H1 (cell line): ENCODE results near the gene CRYBA4. TPM values are rescaled to one million over a fixed set of nuclear protein-coding genes. Genes with fewer than 3 reads are reported as not detected.
A peak's percentile ranks its signal among the peaks of the same experiment; 100 is the strongest.

Experiments
- CTCF ChIA-PET: fragments of 300-600 bp; sonication (Branson Sonifier 250); formaldehyde crosslinking; loops from one replicate; lab custom pipeline; 2021; ENCODE audit not compliant: partially characterized antibody; lab: Charles Lee
- POLR2A ChIA-PET: fragments of 300-600 bp; sonication (Branson Sonifier 250); formaldehyde crosslinking; loops from one replicate; lab custom pipeline; 2021; ENCODE audit warnings: inconsistent platforms; ENCODE audit not compliant: partially characterized antibody; lab: Charles Lee
- DNase-seq, 2 experiments: peaks; one replicate each; pipeline versions ENCODE4 v3.0.0 to v3.0.0-alpha.2; 2010 to 2022; ENCODE audit warnings: low spot score in 2 of 2, low read depth in 1 of 2, mixed read lengths in 1 of 2
- FAIRE-seq: peaks from 2 replicates; lab custom pipeline; 2011; peaks lifted over from hg19 to GRCh38; lab: Jason Lieb, UNC
- H2AFZ ChIP-seq: 2 replicates; pipeline ENCODE4 v1.8.1; 2012; ENCODE audit warnings: low read length, inconsistent platforms
- H2AK5ac ChIP-seq: 2 replicates; pipeline ENCODE4 v1.6.1; 2013; ENCODE audit warnings: low read depth, low read length
- H2BK120ac ChIP-seq: replicated peaks from 2 replicates; pipeline ENCODE3; 2013; ENCODE audit warnings: low read depth, low read length, inconsistent platforms
- H2BK12ac ChIP-seq: 2 replicates; pipeline ENCODE4 v1.6.1; 2013; ENCODE audit warnings: low read depth, low read length
- H2BK15ac ChIP-seq: 2 replicates; pipeline ENCODE4 v1.6.1; 2013; ENCODE audit warnings: low read length
- H2BK20ac ChIP-seq: 2 replicates; pipeline ENCODE4 v1.6.1; 2013; ENCODE audit warnings: low read length
- H2BK5ac ChIP-seq: 2 replicates; pipeline ENCODE4 v1.6.1; 2013; ENCODE audit warnings: low read depth, low read length
- H3K14ac ChIP-seq: 2 replicates; pipeline ENCODE4 v1.6.1; 2013; ENCODE audit warnings: inconsistent platforms; ENCODE audit not compliant: insufficient read length
- H3K18ac ChIP-seq: 2 replicates; pipeline ENCODE4 v1.6.1; 2013; ENCODE audit warnings: low read length; ENCODE audit errors: extremely low read depth
- H3K23ac ChIP-seq: 2 replicates; pipeline ENCODE4 v1.6.1; 2013; ENCODE audit warnings: inconsistent platforms; ENCODE audit not compliant: insufficient read length
- H3K23me2 ChIP-seq: 2 replicates; pipeline ENCODE4 v1.6.1; 2013; ENCODE audit warnings: low read depth, low read length
- H3K27ac ChIP-seq: 2 replicates; pipeline ENCODE4 v1.6.1; 2011; ENCODE audit warnings: low read depth, low read length, inconsistent platforms
- H3K27me3 ChIP-seq, 4 experiments: replicated peaks in 1 of 4; 1 replicate in 1 of 4; 2 replicates in 3 of 4; pipeline versions ENCODE4 v1.6.1 to v1.8.1; 2011 to 2013; ENCODE audit warnings: low read length in 3 of 4, mild to moderate bottlenecking in 3 of 4, inconsistent platforms in 2 of 4, mixed read lengths in 2 of 4, moderate library complexity in 1 of 4; ENCODE audit not compliant: control insufficient read depth in 3 of 4, insufficient read depth in 3 of 4; ENCODE audit errors: extremely low read depth in 1 of 4
- H3K36me3 ChIP-seq, 4 experiments: 2 replicates each; pipeline versions ENCODE4 v1.6.1 to v1.8.1; 2011 to 2013; ENCODE audit warnings: mild to moderate bottlenecking in 4 of 4, low read length in 3 of 4, moderate library complexity in 2 of 4, control low read depth in 1 of 4, inconsistent platforms in 1 of 4; ENCODE audit not compliant: insufficient read depth in 4 of 4, control insufficient read depth in 2 of 4
- H3K4ac ChIP-seq: replicated peaks from 2 replicates; pipeline ENCODE3; 2013; ENCODE audit warnings: low read length, low read depth, mixed read lengths, inconsistent platforms; ENCODE audit not compliant: insufficient read length
- H3K4me1 ChIP-seq, 4 experiments: replicated peaks in 1 of 4; 1 replicate in 1 of 4; 2 replicates in 3 of 4; pipeline versions ENCODE4 v1.6.1 to v1.8.1; 2011 to 2013; ENCODE audit warnings: low read length in 3 of 4, inconsistent platforms in 2 of 4, mixed read lengths in 1 of 4; ENCODE audit not compliant: insufficient read depth in 4 of 4, control insufficient read depth in 3 of 4
- H3K4me2 ChIP-seq, 2 experiments: 2 replicates each; pipeline versions ENCODE4 v1.6.1 to v1.8.1; 2011 to 2013; ENCODE audit warnings: low read depth in 2 of 2, low read length in 2 of 2, control low read depth in 1 of 2, inconsistent platforms in 1 of 2, mild to moderate bottlenecking in 1 of 2; ENCODE audit not compliant: insufficient read depth in 1 of 2
- H3K4me3 ChIP-seq, 4 experiments: fragments of 200-600, 300-600 bp in 1 of 4; sonication (generic), shearing (Covaris generic), sonication (Bioruptor Twin) in 1 of 4; 2 replicates each; pipeline versions ENCODE4 v1.5.1 to v1.8.1; 2011 to 2016; ENCODE audit warnings: low read length in 4 of 4, low read depth in 3 of 4, control low read depth in 2 of 4, inconsistent platforms in 2 of 4, mild to moderate bottlenecking in 2 of 4, mixed read lengths in 1 of 4, moderate library complexity in 1 of 4; ENCODE audit not compliant: insufficient read depth in 2 of 4; ENCODE audit errors: extremely low read depth in 1 of 4
- H3K56ac ChIP-seq: replicated peaks from 2 replicates; pipeline ENCODE3; 2013; ENCODE audit warnings: low read depth, mild to moderate bottlenecking, mixed read lengths, low read length, inconsistent platforms; ENCODE audit not compliant: insufficient read length
- H3K79me1 ChIP-seq: 2 replicates; pipeline ENCODE4 v1.6.1; 2013; ENCODE audit warnings: low read depth, low read length, control low read depth
- H3K79me2 ChIP-seq, 2 experiments: 2 replicates each; pipeline versions ENCODE4 v1.6.1 to v1.8.1; 2012 to 2013; ENCODE audit warnings: low read length in 2 of 2, mild to moderate bottlenecking in 2 of 2, inconsistent platforms in 1 of 2; ENCODE audit not compliant: insufficient read depth in 2 of 2, control insufficient read depth in 1 of 2
- H3K9ac ChIP-seq, 4 experiments: replicated peaks in 1 of 4; 1 replicate in 1 of 4; 2 replicates in 3 of 4; pipeline versions ENCODE4 v1.6.1 to v1.8.1; 2011 to 2013; ENCODE audit warnings: low read depth in 3 of 4, low read length in 3 of 4, control low read depth in 2 of 4, mild to moderate bottlenecking in 2 of 4, moderate library complexity in 2 of 4, inconsistent platforms in 1 of 4; ENCODE audit errors: extremely low read depth in 1 of 4
- H3K9me3 ChIP-seq, 2 experiments: 2 replicates each; pipeline versions ENCODE4 v1.6.1 to v1.8.1; 2012 to 2013; ENCODE audit warnings: mild to moderate bottlenecking in 2 of 2, moderate library complexity in 2 of 2, control low read depth in 1 of 2, inconsistent platforms in 1 of 2, low read depth in 1 of 2, low read length in 1 of 2, mixed read lengths in 1 of 2; ENCODE audit not compliant: insufficient read depth in 2 of 2
- H4K20me1 ChIP-seq, 2 experiments: replicated peaks in 1 of 2; 2 replicates each; pipeline versions ENCODE3 to v1.8.1; 2011 to 2013; ENCODE audit warnings: inconsistent platforms in 2 of 2, low read length in 2 of 2, mild to moderate bottlenecking in 1 of 2; ENCODE audit not compliant: insufficient read depth in 2 of 2, control insufficient read depth in 1 of 2
- H4K5ac ChIP-seq: 2 replicates; pipeline ENCODE4 v1.6.1; 2013; ENCODE audit warnings: low read length, low read depth, mixed read lengths, inconsistent platforms; ENCODE audit not compliant: insufficient read length
- H4K8ac ChIP-seq: 2 replicates; pipeline ENCODE4 v1.8.0; 2013; ENCODE audit warnings: mild to moderate bottlenecking, moderate library complexity, low read length, inconsistent platforms; ENCODE audit not compliant: insufficient read depth; ENCODE audit errors: extremely low read depth
- H4K91ac ChIP-seq: replicated peaks from 2 replicates; pipeline ENCODE3; 2013; ENCODE audit warnings: low read length, mixed read lengths, inconsistent platforms; ENCODE audit not compliant: insufficient read length
- CEBPB ChIP-seq: IDR thresholded peaks from 2 replicates; pipeline ENCODE4 v1.6.1; 2012; ENCODE audit warnings: low read depth, low read length
- E2F6 ChIP-seq: IDR thresholded peaks from 2 replicates; pipeline ENCODE4 v1.6.1; 2012; ENCODE audit warnings: inconsistent platforms
- EZH2 ChIP-seq: fragments of 200-600 bp; sonication (generic); IDR thresholded peaks from 2 replicates; pipeline ENCODE4 v1.7.1; 2012; ENCODE audit warnings: low read depth, mild to moderate bottlenecking, moderate library complexity, low read length, inconsistent platforms; ENCODE audit not compliant: severe bottlenecking
- HDAC2 ChIP-seq, 2 experiments: fragments of 300-600 bp in 1 of 2; sonication (generic) in 1 of 2; IDR thresholded peaks; 2 replicates each; pipeline ENCODE4 v1.6.1; 2011 to 2012; ENCODE audit warnings: low read depth in 2 of 2, low read length in 2 of 2, mild to moderate bottlenecking in 2 of 2, moderate library complexity in 2 of 2, borderline replicate concordance in 1 of 2, inconsistent platforms in 1 of 2
- KDM1A ChIP-seq: fragments of 200-600, 300-600 bp; sonication (generic); IDR thresholded peaks from 2 replicates; pipeline ENCODE4 v1.7.1; 2016; ENCODE audit warnings: mild to moderate bottlenecking, low read length, borderline replicate concordance
- MAX ChIP-seq: IDR thresholded peaks from 2 replicates; pipeline ENCODE4 v1.6.1; 2012; ENCODE audit warnings: inconsistent platforms
- SIRT6 ChIP-seq: IDR thresholded peaks from one replicate; pipeline ENCODE4 v1.7.1; 2012; ENCODE audit warnings: low read length, inconsistent platforms
- SP2 ChIP-seq: IDR thresholded peaks from 2 replicates; pipeline ENCODE4 v1.6.1; 2012; ENCODE audit warnings: mild to moderate bottlenecking, low read length, inconsistent platforms
- SRF ChIP-seq: IDR thresholded peaks from 2 replicates; pipeline ENCODE4 v1.6.1; 2011; ENCODE audit warnings: mild to moderate bottlenecking, low read depth, low read length, moderate library complexity
- TBP ChIP-seq: IDR thresholded peaks from 2 replicates; pipeline ENCODE4 v1.6.1; 2011; ENCODE audit warnings: low read depth, low read length, improper control_type of control experiment
- WGBS, 2 experiments: shearing (Covaris generic) in 1 of 2; methylation state at CpG; one replicate each; pipeline versions ENCODE4 v1.1.6 to v1.1.7; 2013 to 2015; ENCODE audit warnings: low lambda C conversion rate in 2 of 2, mixed read lengths in 2 of 2, inconsistent platforms in 1 of 2, low coverage in 1 of 2, missing lambda C conversion rate in 1 of 2; ENCODE audit not compliant: insufficient replicate concordance in 2 of 2, insufficient coverage in 1 of 2, insufficient read length in 1 of 2; ENCODE audit errors: extremely low coverage in 1 of 2, missing lambda C conversion rate in 1 of 2; 5-methylcytosine and 5-hydroxymethylcytosine counted together
- polyA plus RNA-seq, 7 experiments: library from polyadenylated mRNA; depleted of rRNA in 3 of 7; stranded (reverse) in 5 of 7; unstranded in 2 of 7; fragments of >200 nt in 5 of 7; fragments of 200-250 nt in 2 of 7; gene quantifications; 1 replicate in 5 of 7; 2 replicates in 1 of 7; 4 replicates in 1 of 7; pipeline versions ENCODE4 v1.2.1 to v1.2.3, GENCODE V29; 2011 to 2013; ENCODE audit warnings: missing spikeins in 2 of 7, mixed read lengths in 2 of 7
- total RNA-seq: library from RNA; stranded (reverse); fragmentation: NEBNext Ultra II Directional; extraction: Animal tissue kit (Norgen Biotek cat#: 25700); gene quantifications from 2 replicates; pipeline ENCODE4 v1.2.1, GENCODE V29; 2021

CRYBA4 gene
- total and polyA plus RNA-seq, 2 of the 8 experiments (the other 6 are each of a cell fraction or from before 2014, with no cell fraction given): 0.67 to 3.1 TPM

DNA sequence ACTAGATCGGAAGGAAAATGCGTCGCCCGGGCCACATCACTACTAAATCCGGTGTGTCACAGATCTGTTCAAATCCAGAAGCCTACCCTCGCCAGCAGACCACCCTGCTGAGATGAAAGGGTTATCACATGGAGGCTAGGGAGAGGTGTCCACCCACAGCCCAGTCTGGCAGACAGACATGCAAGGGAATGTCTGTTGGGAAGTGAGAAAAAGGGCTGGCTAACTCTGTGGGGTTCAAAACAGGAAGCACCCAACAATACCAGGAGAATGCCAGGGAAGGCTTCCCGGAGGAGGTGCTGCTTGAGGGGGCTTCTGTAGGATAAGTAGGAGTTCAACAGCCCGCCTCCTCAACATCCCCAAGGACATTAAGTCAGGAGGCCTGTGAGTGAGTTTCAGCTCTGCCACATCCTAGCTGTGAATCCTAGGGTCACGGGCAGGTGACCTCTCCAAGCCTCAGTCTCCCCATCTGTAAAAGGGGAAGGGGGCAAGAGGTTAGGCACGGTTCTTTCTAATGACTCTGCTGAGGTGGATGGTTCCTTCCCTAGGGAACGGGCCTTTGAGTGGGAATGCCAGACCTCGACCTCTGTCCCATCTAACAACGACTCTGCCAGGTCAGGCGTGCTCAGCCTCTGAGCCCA, 32.9 kb upstream of the CRYBA4 start:
- H3K4ac ChIP-seq: no peak overlapping the region
- H3K79me1 ChIP-seq: peaks cover 8% of the 10 kb centered on the region
- H2AK5ac ChIP-seq: no peak overlapping the region
- CTCF ChIA-PET: interaction anchor here (0.6 to 1.4 kb wide), 4 partner anchors 10 to 1686 kb away, joined by 3 to 4 read pairs (median 4); no protein-coding TSS in a partner anchor
- no peak overlapping the region for H3K14ac ChIP-seq
- peaks cover 10 to 58% of the 10 kb centered on the region in 2 experiments; a peak in 3 of 4 replicates for H3K79me2 ChIP-seq
- H4K8ac ChIP-seq: no peak overlapping the region; the same call in 1 of the 2 replicates
- H3K23me2 ChIP-seq: peaks cover 5% of the 10 kb centered on the region; the same call in 1 of the 2 replicates
- no peak overlapping the region for H3K23ac ChIP-seq
- FAIRE-seq (no peak), DNase-seq (no peak)
- H3K36me3 ChIP-seq: peaks cover 0 to 8% (median 1%) of the 10 kb centered on the region in 4 experiments; a peak in 4 of 8 replicates
- 0 out of 2 replicates have a peak overlapping the region, but pooled peaks have one; percentile 6 for H2BK12ac ChIP-seq
- POLR2A ChIA-PET: interaction anchor here (0.6 to 2.2 kb wide), 9 partner anchors 9 to 84 kb away, joined by 3 to 9 read pairs (median 4); no protein-coding TSS in a partner anchor
- peak overlapping the region; percentile 64 for H3K18ac ChIP-seq
- H2BK15ac ChIP-seq: peak overlapping the region; percentile 61; the same call in 1 of the 2 replicates
- H2BK20ac ChIP-seq: no peak overlapping the region
- peak overlapping the region; percentile 64 to 100 (median 70) for H3K4me3 ChIP-seq
- H4K20me1 ChIP-seq: peaks cover 4 to 11% of the 10 kb centered on the region in 2 experiments
- H3K4me1 ChIP-seq: peaks cover 0 to 15% (median 4%) of the 10 kb centered on the region in 4 experiments; a peak in 6 of 7 replicates
- H3K56ac ChIP-seq: no peak overlapping the region
- H4K5ac ChIP-seq: no peak overlapping the region
- no peaks in the 10 kb centered on the region for H3K9me3 ChIP-seq
- H2BK120ac ChIP-seq: no peak overlapping the region
- H3K27me3 ChIP-seq: no peaks in the 10 kb centered on the region
- peak overlapping the region; percentile 70 for H4K91ac ChIP-seq
- H3K27ac ChIP-seq: no peak overlapping the region
- 58% methylated on average over 14 of the region's 14 CpGs; no CpG with 5 or more reads in 1 of the 2 experiments for WGBS, 2 experiments
- peak overlapping the region; percentile 26 to 70 (median 50); a peak in 6 of 7 replicates for H3K9ac ChIP-seq
- H3K4me2 ChIP-seq: peak overlapping the region; percentile 81 to 84
- peak overlapping the region; percentile 69; the same call in 1 of the 2 replicates for H2BK5ac ChIP-seq
- H2AFZ ChIP-seq: no peak overlapping the region
- TF ChIP-seq E2F6 (peak; percentile 28; the same call in 1 of the 2 replicates), SRF (no peak), SP2 (no peak), CEBPB (no peak), TBP (no peak), EZH2 (no peak), MAX (peak; percentile 24; the same call in 1 of the 2 replicates), SIRT6 (no peak), KDM1A (peak; percentile 75; the same call in 1 of the 2 replicates), HDAC2 (IDR thresholded peaks at IDR 0.05; ENCODE audit: borderline replicate concordance in 1 of 2, low read depth in 2 of 2, low read length in 2 of 2) (no peak)
